Measurements from ENCODE around the gene GPR132.
A peak's percentile ranks its signal among the peaks of the same experiment; 100 is the strongest.
"Not testable (repeated sequence)": the region's sequence is repeated elsewhere in the genome, so short reads cannot be mapped to it uniquely, and the experiment has no call there.

GPR132 gene, protein sequence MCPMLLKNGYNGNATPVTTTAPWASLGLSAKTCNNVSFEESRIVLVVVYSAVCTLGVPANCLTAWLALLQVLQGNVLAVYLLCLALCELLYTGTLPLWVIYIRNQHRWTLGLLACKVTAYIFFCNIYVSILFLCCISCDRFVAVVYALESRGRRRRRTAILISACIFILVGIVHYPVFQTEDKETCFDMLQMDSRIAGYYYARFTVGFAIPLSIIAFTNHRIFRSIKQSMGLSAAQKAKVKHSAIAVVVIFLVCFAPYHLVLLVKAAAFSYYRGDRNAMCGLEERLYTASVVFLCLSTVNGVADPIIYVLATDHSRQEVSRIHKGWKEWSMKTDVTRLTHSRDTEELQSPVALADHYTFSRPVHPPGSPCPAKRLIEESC
- 31.7 to 93.5 (median 33.4) reads per million in 3 experiments for total RNA-seq

- DNase-seq = peak; percentile 98
Observed at GRCh38 chr14:105065280-105066228, at the start of gene GPR132. Gene GPR132, minus strand, starts transcription at chr14:105065430. Its CDS starts 10,010 bp downstream, at chr14:105055420.

- DNase-seq = not testable (repeated sequence)
Observed at GRCh38 chr14:105109243-105109642, 44.0 kb upstream of the GPR132 start.

GRCh38 chr14:105108516-105108864 is 43.3 kb upstream of the GPR132 start:
- no peak for DNase-seq

- DNase-seq = no peak
Observed at GRCh38 chr14:105107781-105108515, 42.7 kb upstream of the GPR132 start.

GRCh38 chr14:105107351-105107750 is 42.1 kb upstream of the GPR132 start:
- DNase-seq = no peak

DNA sequence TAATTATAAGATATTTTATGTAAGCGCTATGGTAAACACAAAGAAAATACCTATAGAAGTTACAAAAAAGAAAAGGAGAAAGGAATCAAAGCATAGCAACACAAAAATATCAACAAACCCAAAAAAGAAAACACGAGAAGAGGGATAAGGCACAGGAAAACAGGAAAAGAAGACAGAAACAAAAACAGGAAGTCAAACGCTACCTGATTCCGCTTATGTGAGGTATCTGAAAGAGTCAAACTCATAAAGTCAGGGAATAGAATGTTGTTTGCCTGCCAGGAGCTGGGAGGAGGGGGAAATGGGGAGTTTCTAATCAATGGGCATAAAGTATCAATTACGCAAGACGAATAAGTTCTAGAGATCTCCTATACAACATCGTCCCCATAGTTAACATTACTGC is 39.9 kb upstream of the GPR132 start:
- no peak for DNase-seq

- no peak for DNase-seq
Observed at GRCh38 chr14:105102893-105103292, 37.7 kb upstream of the GPR132 start.

- DNase-seq = no peak
Observed at GRCh38 chr14:105102361-105102870, 37.2 kb upstream of the GPR132 start.

- no peak for DNase-seq
Observed at GRCh38 chr14:105100910-105101309, 35.7 kb upstream of the GPR132 start.

DNA sequence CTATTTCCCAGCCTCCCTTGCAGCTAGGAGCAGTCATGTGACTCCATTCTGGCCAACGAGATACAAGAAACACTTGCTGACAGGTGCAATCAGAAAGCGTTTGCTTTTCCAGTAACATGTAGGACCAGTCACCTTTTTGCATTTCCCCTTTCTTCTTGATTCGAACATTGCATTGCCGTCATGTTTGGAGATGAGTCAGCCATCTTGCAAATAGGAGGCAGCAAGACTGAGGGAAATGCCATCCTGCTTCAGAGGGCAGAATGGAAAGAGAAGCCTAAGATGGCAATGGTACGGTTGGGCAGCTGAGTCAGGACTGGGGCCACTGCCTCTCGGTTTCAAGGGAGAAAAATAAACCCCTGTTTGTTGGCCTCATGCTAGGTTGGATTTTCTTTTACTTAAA is 34.5 kb upstream of the GPR132 start:
- no peak for DNase-seq

- no peak for DNase-seq
Observed at GRCh38 chr14:105098316-105098715, 33.1 kb upstream of the GPR132 start.

DNA sequence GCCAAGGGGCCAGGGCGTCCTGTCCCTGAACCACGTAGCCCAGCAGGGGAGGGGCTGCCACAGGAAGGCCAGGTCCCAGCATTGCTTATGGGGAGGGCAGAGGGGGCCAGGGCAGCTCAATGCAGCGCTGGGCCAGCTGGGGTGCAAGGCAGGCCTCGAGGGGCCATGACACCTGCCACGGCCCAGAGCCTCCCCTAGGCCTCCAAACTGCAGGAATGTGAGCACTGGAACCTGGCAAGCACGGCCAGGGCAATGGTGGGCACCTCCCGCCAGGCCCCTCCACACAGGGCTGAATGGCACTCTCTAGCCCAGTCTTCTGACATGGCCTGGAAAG is 32.5 kb upstream of the GPR132 start:
- no peak for DNase-seq

- no peak for DNase-seq
Observed at GRCh38 chr14:105096206-105096875, 31.1 kb upstream of the GPR132 start.

DNA sequence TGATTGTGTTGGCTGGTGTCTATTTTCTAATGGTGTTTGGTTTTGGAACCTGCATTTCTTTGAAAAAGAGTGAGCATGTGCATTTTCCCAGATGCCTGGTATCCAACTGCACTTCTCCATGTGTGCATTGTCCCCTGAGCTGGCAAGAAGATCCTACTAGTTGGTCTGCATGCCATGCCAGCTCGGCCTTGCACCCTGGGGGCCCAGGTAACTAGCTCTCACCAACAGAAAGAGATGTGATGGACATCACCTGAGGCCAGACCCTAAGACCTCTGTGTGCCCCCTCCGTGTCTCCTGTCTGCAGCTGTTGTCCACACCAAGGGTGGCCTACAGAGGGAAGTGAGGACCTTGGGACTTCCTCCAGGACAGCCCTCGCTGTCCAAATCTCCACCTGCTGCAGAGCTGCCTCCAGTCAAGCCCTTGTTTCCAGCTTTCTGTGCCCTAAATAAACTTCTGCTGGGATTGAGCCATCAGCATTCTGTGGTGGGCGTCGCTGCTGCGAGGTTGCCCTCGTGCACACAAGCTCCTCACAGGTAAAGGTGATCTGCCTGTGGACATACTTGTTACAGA is 30.1 kb upstream of the GPR132 start:
- DNase-seq = no peak

DNA sequence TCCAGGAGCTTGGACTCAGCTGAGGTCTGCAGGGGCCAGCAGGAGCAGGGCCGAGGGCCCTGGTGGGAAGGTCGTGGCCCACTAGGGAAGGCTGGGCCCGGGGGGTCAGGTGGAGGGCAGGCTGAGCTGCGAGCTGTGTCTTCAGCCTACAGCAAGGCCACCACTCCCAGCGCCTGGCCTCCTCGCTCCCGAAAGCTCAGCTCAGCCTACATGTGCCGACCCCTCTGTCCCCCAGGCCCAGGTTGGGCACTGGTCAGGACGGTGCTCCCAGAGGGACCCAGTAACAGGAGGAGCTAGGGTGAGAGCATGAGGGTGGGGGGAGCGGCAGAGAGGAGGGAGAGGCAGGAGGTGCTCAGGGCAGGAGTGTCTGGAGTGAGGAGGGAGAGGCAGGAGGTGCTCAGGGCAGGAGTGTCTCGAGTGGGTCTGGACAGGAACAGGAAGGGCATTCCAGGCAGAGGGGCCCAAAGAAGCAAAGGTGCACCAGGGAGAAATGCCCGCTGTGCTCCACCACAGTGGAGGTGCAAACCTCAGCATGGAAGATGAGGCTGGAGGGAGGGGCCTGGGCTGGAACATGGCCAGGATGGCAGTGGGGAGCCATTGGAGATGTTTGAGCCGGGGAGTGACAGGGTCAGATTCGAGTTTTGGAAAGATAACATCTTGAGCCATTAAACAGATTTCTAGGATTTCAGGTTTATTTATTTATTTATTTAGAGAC is 29.1 kb upstream of the GPR132 start:
- no peak for DNase-seq

DNA sequence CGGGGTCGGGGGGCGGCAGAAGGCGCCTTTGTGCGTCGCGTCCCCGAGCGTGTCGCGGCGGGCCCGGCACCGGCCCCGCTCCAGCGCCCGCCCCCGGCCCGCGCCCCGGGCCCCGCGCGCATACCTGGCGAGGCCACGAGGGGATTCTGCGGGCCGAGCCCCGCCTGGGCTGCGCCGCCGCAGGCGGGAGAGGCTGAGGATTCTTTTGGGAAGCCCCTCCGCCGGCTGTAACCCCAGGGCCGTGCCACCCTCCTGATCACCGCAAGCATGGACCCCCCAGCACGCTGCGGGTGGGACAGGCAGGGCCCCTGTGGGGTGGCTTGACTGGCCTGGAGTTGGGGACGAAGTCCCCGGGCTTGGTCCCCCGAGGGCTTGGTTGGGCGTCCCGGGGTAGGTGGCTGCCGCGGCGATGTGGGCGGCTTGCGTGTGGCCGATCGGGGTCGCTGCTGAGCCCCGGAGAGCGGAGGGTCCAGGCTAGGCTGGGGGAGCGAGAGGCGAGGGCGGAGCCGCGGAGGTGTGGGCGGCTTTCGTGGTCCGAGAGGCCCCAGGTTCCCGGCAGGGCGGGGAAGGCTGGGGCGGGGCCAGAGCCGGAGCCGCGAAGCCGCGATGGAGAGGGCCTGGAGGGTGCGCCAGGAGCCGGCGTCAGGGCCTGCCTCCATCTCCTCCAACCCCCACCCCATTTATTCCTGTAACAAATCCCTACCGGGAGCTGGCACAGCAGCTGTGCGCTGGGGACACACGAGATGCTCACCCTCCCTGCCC is 28.4 kb upstream of the GPR132 start:
- DNase-seq = peak; percentile 37

DNA sequence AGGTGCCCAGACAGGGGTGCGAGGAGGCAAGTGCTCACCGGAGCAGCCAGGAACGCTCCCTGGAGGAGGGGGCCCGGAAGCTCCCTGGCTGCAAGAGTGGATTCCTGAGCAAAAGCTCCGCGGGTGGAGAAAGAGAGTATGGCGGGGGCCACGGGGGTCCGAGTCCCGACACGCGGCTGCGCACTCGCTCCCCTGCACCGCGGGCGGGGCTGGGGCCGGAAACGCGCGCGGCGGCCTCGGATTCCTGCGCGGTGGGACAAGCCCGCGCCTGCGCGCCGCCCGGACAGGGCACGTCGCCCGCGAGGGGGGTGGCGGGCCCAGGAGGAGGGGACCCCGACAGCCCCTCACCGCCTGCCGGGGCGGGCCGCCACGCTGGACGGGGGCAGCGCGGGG is 27.8 kb upstream of the GPR132 start:
- peak; percentile 63 for DNase-seq

- no peak for DNase-seq
Observed at GRCh38 chr14:105092171-105093037, 27.2 kb upstream of the GPR132 start.

- no peak for DNase-seq
Observed at GRCh38 chr14:105091517-105092170, 26.4 kb upstream of the GPR132 start.
